Stimulated activated CD4-positive, alpha-beta T cell treated with anti-CD3 and anti-CD28 coated beads, Interleukin-12 subunit alpha, Interleukin-12 subunit beta, amount 100 ng/mL, for 4 hours (primary cell): ENCODE data around the gene NR1H3.

Experiments
- DNase-seq: peaks from one replicate; pipeline ENCODE4 v3.0.0-alpha.2; 2020

NR1H3 gene

DNA sequence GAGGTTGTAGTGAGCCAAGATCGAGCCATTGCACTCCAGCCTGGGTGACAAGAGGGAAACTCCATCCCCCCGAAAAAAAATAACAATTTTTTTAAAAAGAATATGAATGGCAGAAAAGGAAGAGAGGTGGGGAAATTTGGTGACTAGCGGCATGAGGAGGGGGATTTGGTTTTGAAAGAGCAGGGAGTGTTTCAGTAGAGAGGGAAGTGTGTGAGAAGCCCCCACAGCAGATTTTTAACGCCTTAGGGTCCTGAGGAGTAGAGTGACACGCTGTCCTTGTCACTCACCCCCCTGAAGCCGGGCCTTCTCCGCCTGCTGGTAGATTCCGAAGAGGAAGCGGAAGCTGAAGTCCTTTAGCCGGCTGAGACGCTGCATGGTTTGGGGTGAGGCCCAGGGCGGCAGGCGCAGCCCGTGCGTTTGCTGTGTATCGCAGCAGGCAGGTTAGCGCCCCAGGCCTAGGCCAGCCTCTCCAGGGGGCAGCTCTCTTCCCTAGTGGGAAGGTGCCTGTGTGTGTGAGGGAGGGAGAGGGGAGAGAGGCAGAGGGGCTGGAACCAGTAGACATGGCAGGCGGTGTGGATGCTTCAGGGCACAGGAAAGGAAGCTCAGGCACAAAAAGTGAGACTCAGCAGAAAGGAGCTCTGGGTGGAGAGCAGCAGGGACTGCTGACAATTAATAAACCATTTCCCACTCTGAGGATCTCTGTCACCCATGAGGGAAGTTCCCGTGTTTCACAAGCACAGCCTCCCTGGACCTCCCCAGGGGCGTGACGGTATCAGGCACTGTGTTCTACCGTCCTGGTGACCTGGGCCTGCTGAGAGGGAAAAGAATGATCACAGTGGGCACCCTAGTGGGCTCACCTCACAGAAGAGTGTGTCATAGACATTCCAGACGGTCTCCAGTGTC is 13.1 kb upstream of the NR1H3 start:
- no peak for DNase-seq

DNA sequence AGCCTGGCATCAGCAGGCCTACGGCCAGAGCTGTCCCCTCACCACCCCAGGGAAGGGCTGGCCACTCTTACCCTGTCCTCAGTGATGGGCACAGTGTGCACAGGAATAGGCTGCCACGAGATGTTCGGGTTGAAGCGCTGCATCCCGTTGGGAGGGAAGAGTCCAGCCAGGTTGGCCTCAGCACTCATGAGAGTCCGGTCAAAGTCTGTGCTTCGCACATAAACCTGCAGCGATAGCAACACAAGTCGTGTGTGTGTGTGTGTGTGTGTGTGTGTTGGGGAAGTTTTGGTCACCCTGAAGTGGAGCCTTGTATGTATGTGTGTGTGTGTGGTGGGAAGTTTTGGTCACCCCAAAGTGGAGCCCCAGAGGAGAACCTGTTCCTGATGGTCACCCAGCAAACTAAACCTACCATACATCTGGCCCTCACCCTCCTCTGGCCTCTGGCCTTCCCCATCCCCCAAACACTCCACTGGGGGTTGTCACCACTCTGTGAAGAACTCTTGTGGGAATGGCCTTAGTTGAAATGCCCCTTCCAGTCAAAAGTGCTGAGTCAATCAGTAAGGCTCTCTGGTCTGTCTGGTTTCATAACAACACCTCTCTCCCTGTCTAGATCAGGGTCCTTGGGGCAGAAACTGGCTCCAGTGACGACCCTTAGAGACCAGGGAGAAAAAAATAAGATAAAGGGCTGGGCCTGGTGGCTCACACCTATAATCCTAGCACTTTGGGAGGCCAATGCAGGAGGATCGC is 12.0 kb upstream of the NR1H3 start:
- DNase-seq, result no peak

DNA sequence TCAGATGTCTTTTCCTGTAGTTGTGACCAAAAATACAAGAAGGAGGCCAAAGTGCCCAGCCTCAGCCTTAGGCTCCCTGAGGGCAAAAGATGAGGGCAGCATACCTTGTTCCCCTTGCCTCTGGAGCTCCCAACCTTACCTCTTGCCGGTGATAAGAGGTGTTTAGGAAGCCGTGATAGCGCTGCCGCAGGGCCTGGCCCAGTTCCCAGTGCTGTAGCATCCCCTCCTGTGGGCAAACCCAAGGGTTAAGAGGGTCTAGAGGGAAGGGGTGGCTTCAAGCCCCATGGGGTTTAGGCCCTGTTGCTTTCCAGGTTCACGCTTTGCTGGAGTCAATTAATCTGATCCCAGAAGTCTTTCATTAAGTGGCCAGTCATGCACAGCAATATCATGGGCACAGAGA is 10.3 kb upstream of the NR1H3 start:
- no peak for DNase-seq

DNA sequence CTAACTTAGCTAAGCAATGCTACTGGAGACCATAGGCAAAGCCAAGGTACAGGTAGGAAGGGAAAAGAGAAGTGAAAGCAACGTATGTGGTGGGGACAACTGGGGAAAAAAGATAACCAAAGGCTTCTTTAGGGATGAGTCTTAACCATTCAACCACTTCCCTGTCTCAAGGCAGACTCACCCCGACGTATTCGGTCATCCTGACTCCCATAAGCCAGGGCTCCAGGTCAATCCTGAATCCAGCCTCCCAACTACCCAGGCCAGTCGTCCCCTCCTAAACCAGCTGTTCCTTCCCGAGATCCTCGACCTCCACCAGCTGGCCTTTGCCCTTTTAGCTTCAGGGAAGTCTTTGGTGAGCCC is 9.5 kb upstream of the NR1H3 start:
- DNase-seq, result no peak

DNA sequence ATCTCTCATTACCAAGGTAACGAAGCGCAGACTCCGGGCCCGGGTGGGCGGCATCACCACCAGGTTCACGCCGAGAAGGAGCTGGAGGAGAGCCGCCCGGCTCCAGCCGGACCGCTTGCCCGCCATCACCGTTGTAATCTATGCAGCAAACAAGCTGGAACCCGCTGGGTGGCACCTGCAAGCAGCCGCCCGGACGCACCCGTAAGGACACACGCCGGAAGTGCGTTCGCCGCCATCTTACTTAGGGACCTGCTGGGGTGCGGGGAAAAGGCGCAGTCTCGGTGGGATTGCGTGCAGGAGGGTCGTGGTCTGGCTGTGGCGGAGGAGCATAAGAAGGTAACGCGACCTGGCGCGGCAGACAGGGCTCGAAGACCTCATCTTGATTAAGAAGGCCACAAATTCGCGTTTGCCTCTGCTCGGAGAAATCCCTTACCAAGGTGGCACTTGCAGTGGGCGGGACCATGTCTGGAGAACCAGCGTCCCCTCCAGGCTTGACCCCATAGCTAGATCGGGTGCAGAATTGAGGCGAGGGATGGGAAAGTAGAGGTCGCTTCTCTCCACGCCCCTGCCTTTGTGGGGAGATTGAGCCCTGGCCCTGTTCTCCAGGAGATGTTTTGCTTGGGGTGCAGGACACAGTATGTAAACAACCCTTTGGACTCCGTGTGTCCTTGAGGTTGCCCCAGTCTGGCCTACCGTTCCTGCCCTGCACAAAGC is 9.0 kb upstream of the NR1H3 start, which contains the start of gene ACP2:
Gene ACP2 (minus strand): TSS at position 151 of the 714 bp plus-strand sequence. CDS start 25 bp downstream, at position 126.
- peak; percentile 82 for DNase-seq

DNA sequence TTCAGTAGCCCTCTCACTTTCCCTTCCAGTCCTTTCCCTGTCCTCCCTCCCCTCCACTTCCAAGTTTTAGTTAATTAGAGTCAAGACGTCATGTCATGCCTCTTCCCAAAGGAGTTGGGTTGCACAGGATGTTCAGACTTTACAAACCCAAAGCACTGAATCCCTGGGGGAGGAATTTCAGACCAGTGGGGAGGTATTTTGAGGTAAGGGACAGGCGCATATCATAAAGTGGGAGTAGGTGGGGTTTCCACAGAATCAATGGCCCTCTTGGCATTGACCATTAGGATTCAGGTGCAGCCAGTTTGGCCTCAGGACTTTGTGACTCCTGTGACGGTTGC is 8.4 kb upstream of the NR1H3 start:
- DNase-seq, result no peak

DNA sequence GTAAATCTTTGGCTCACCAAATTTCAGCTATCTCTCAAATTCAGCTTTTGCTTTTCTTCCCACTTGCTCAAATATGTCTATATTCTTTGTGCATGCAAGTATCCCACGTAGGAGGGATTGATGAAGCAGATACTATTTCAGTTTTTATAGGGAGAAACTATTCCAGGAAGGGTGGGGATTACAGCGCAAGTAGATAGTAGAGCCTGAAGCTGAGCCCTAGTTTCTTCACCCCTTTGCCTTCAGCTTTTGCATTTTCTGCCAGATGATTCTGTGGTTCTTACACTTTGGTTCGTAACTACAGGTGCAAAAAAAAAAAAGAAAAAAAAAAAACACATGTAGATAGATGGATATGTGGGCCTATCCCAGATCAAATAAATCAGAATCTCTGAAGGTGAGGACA is 6.0 kb upstream of the NR1H3 start:
- no peak for DNase-seq

DNA sequence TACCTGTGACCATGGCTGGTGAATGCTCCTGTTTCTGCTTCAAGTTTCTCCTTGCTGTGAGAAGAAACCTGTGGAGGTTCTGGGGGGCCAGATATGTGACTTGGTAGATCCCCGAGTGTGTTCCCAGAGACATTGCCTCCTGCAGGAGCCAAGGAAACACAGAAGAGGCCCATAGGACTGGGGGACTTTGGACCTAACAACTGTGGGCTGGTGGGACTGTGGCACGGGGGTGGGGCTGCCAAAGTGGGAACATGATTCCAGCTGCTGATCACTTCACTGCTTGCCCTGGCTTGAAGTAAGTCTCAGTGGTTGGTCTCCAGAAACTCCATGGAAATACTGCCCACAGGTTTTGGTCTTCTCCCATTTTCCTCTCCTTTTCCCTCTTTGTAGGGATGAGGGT is 4.1 kb upstream of the NR1H3 start:
- no peak for DNase-seq

DNA sequence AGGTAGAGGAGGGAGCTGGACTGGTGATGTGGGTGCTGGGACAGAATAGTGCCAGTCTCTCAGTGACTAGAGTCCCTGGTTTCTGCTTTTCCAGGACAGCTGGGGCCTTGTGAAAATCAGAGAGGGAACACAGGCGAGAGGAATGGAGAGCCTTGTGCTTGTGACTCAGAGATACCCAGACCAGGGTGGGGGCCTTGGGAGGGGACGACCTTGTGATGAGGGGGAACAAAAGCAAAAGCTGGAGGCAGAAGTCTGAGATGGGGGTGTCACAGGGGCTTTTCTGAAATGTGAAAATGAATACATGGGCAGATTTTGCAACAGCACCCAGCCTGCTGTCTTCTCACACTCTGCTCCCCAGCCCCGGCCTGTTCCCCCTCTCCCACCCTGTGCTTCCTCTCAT is 3.4 kb upstream of the NR1H3 start:
- no peak for DNase-seq

DNA sequence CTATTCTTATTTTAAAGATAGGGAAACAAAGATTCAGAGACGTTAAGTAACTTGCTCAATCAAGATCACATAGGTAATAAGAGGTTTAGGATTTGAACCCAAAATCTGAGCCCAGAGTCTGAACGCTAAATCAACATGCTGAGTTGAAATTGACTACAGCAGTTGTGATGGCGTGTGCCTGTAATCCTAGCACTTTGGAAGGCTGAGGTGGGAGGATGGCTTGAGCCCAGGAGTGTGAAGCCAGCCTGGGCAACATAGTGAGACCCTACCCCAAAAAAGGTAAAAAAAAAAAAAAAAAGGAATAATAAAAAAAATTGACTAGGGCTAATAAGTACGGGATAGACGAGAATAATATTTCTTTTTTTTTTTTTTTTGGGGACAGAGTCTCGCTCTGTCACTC is 1.4 kb upstream of the NR1H3 start:
- no peak for DNase-seq

DNA sequence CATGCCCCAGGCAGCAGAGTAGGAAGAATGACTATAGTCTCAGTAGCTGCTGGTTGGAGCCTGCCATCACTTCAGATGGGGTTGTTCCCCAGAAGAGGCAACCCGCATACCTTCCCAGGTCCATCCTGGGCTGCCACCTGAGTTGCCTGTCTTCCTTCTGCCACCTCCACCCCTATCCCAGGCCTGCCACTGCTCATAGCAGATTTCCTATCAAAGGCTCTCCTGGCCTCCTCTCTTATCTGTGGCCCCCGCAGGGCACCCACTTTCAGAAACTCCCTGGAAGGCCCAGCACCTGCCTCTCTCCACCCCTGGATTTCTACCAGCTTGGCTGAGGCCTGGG is 649 bp upstream of the NR1H3 start:
- DNase-seq, result no peak

DNA sequence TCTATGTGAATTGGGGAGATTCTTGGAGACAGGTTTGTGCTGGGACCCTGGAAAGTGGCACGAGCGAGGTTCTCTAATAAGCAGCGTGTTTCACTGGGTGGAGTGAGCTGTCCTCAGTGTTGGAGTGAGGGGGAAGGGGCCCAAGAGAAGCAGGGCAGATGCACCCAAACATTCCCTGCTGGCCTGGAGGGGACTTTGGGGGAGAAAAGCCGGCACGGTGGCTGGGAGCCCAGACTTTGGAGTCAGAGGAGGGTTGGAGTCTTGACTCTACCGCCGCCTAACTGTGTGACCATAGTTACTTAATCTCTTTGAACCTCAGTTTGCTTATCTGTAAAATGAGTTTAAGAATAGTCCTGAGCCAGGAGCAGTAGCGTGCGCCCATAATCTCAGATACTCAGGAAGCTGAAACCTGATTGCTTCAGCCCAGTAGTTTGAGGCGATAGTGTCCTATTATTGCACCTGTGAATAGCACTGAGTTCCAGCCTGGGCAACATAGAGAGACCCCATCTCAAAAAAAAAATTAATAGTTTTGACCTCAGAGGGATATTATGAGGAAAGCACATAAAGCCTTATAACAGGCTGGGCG is 614 bp downstream of the NR1H3 start:
- no peak for DNase-seq

DNA sequence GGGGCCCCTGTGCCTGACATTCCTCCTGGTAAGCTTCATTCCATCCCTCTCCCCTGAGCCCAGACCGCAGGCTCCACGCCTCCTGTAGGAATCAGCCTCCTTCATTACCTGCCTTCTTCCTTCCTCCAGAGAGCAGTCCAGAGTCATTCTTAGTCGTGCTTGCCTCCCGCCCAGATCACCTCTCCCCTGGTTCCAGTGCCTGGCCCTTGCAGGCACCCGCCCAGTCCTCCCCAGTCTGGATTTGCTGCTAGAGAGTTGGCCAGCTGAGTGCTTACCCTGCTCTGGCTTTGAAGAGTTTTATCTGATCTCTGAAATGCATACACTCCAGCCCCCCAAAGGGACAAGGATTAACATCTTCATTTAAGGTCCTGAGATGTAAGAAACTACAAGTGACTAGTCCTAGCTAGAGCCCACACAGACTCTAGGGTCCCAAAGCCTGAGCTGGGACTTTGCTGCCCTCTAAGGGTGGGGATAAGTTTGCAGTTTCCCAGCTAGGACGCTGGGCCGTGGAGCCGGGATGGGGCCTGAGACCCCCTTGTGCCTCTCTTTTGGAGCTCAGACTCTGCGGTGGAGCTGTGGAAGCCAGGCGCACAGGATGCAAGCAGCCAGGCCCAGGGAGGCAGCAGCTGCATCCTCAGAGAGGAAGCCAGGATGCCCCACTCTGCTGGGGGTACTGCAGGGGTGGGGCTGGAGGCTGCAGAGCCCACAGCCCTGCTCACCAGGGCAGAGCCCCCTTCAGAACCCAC is 1.6 kb downstream of the NR1H3 start:
- peak; percentile 47 for DNase-seq

DNA sequence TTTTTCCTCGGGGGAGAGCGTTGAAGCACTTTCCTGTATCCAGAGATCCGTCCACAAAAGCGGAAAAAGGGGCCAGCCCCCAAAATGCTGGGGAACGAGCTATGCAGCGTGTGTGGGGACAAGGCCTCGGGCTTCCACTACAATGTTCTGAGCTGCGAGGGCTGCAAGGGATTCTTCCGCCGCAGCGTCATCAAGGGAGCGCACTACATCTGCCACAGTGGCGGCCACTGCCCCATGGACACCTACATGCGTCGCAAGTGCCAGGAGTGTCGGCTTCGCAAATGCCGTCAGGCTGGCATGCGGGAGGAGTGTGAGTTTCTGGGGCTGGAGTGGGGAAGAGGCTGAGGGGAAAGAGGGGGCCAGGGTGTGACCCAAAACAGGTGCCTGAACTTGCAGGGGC is 2.6 kb downstream of the NR1H3 start:
- no peak for DNase-seq

DNA sequence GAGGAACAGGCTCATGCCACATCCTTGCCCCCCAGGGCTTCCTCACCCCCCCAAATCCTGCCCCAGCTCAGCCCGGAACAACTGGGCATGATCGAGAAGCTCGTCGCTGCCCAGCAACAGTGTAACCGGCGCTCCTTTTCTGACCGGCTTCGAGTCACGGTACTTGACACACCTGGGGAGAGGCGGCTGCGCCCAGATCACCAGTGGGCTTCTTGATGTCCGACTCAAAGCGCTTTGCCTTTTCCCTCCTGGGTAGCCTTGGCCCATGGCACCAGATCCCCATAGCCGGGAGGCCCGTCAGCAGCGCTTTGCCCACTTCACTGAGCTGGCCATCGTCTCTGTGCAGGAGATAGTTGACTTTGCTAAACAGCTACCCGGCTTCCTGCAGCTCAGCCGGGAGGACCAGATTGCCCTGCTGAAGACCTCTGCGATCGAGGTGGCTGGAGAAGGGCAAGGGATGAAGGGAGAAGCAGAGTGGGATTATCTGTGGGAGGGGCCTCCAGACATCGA is 3.5 kb downstream of the NR1H3 start:
- DNase-seq, result no peak

DNA sequence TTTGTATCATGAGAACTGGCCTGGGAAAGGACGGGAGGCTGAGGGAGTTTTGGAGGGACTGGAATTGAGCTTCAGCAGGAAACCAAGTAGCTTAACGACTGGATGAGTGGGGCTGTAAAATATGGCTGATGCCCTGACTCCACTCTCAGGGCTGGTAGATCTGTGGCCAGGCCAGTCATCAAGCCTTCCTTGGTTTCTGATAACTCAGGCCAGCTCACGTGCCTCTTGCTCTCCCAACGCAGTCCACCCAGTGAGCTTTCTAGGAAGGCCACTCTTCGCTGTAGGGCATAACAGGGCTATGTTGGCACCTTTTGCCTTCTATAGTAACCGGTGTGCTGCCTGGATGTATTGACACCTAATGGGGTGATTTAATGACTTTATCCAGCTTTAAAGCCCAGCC is 6.3 kb downstream of the NR1H3 start:
- DNase-seq, result no peak

DNA sequence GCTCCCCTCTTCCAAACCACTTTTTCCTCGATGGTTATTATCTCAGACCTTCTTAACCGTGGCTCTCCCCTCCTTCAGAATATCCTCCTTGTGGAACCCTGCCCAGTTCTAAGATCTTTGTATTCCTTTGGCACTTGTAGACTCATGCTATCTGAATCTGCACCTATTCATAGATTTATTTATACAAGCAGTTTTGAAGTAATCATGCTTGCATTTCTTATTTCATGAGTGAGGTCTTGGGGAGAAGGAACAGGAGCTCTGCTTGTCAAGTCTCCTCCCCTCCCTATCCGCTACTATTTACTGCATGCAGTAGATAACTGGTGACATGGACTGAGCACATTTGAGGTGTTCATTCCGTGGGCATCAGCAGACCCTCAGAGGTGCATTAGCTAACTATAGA is 6.7 kb downstream of the NR1H3 start:
- no peak for DNase-seq

DNA sequence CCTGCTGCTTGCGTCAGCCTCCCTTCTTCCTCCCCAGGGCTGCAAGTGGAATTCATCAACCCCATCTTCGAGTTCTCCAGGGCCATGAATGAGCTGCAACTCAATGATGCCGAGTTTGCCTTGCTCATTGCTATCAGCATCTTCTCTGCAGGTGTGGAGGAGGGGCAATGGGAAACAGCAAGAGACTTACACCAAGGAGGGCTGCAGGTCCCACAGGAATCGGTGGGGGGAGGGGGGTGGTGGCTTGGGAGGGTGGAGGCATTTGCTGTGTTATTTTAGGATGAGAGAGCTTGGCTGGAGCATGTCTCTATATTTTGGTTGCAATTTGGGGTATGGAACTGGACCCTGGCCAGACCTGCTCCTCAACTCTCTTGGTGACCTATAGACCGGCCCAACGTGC is 10.1 kb downstream of the NR1H3 start:
- DNase-seq, result no peak

DNA sequence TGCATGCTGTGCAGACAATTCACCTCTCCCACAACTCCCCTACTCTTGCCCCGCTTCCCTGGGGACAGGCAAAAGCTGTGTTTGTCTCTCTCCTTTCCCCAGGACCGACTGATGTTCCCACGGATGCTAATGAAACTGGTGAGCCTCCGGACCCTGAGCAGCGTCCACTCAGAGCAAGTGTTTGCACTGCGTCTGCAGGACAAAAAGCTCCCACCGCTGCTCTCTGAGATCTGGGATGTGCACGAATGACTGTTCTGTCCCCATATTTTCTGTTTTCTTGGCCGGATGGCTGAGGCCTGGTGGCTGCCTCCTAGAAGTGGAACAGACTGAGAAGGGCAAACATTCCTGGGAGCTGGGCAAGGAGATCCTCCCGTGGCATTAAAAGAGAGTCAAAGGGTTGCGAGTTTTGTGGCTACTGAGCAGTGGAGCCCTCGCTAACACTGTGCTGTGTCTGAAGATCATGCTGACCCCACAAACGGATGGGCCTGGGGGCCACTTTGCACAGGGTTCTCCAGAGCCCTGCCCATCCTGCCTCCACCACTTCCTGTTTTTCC is 10.7 kb downstream of the NR1H3 start:
- no peak for DNase-seq

DNA sequence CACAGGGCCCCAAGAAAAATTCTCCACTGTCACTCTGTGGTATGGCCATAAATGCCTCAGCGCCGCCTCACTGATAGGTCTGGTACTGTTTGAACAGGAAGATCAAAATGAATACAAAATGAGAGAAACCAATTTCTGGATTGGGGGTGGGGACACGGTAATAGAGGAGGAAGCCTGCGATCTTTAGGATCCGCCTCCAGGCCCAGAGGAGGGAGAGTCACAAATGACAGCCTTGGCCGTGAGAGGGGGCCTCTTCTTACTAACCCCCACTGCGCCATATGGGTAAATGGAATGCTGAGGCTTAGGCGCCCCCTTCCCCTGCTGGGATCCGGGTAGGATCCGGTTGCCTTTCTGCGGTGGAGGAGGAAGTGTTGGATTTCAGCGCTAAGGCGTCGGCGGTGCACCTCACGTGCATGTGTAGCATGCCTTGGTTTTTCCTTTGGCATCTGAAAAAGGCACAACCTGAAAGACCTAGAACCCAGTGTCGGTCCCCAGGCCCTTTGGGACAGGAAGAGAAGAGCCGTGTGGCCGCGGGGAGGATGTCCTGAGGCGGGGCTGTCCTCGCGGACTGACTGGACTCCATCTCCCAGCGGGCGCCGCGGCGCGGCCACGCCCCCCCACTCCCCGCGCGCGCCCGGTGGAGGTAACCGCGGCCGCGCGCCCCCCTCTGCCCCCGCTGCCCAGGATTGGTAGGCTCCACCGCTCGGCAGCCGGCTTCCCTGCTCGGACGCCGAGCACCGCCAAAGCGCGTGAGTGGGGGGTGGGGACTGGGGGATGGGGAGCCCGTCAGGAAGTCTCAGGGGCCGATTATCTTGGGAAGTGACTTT is 11.4 kb downstream of the NR1H3 start:
- peak; percentile 87 for DNase-seq

DNA sequence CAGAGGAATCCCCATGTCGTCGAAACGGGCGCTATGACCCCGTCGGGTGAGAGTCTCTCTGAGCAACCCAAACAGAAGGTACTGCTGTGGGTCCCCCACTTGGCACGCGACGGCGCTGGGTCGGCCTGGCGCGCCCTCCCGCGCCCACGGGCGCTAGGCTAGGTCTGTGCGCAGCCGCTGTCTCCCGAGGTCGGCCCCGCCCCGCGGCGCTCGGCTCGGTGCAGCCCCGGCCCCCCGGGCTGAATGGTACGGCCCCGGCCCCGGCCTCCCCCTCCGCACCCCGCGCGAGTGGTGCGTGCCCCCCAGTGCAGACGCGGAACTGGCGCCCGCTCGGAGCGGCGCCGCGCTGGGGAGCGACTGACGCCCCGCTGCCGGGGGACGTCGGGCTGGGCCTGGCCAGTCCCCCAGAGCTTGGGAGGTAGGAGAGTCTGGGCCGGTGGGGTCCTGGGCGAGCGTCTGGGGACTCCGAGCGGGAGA is 12.1 kb downstream of the NR1H3 start, which contains the start of gene MADD:
Gene MADD (plus strand): TSS at position 305 of the 477 bp plus-strand sequence.
- DNase-seq, result peak; percentile 90
